ENCODE measurements around the gene ACOXL. TPM values are rescaled to one million over a fixed set of nuclear protein-coding genes. Genes with fewer than 3 reads are reported as not detected.
A peak's percentile ranks its signal among the peaks of the same experiment; 100 is the strongest.

The ACOXL gene
- total RNA-seq, 2 donors from 2014 or later = 11.7 to 12.3 TPM

DNA sequence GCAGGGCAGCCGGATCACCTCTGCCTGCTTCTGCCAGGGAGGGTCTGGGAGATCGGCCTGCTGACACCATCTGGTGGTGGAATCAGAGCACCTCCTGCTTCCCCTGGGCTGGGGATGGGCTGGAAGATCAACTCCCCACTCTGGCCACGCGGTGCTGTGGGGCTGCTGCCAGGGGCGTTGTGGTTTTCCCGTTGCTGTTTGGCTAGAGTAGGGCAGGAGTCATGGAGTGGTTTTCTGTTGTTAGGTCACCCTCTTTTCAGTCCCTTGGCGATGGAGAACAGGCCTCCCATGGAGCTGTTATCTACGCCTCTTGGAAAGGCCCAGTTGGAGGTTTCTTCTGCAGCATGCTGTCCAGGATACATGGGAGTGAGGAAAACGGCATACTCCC, 403.5 kb downstream of the ACOXL start:
- H3K4me3 Mint-ChIP-seq = no peak overlapping the region
- no peaks in the 10 kb centered on the region for H3K9me3 Mint-ChIP-seq
- TF ChIP-seq CTCF (conservative IDR thresholded peaks at IDR 0.05) = peak; percentile 65
- Histone ChIP-seq H3K36me3 (ENCODE audit: control insufficient read depth, insufficient read depth, low read length) (peaks cover 21% of the 10 kb centered on the region), H3K9me3 (ENCODE audit: control insufficient read depth, low read length) (peaks cover 5% of the 10 kb centered on the region), H3K27ac (ENCODE audit: low read depth, low read length) (no peak overlapping the region), H3K9ac (ENCODE audit: extremely low read depth, low read length, poor library complexity, severe bottlenecking) (no peak overlapping the region), H3K4me3 (ENCODE audit: low read length) (no peak overlapping the region), H3K4me1 (ENCODE audit: control insufficient read depth, insufficient read depth, low read length) (no peaks in the 10 kb centered on the region), H3K27me3 (ENCODE audit: control insufficient read depth, insufficient read depth, low read length, poor library complexity, severe bottlenecking) (no peaks in the 10 kb centered on the region)
- DNase-seq = peak; percentile 79
- H3K27me3 Mint-ChIP-seq (ENCODE audit: insufficient read depth) = no peaks in the 10 kb centered on the region
- H3K36me3 Mint-ChIP-seq (ENCODE audit: low read depth) = peaks cover 36% of the 10 kb centered on the region
- peaks cover 17% of the 10 kb centered on the region for H3K4me1 Mint-ChIP-seq
- 83 to 85% methylated on average over 8 to 9 of the region's 9 CpGs for WGBS, 2 experiments (ENCODE audit: insufficient coverage in 1 of 2, insufficient read length in 1 of 2)
- no peak overlapping the region for H3K27ac Mint-ChIP-seq

DNA sequence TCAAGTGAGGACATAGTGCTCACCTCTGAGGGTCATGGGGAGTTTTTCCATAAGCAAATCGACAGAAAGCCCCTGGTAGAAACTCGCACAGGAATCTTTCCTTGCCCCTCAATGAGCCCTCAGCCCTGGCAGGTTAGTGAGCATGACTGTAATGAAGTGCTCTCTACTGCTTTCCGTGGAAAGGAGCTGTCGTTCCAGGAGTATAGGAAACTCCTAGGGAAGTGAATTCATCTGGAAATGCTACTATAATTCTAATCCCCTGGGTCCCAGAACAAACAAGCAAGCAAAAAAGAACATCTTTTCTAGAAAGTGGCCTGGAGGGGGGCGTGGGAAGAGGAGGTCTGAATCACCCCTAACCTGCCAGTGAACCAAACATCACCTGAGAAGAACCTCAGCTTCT, 406.5 kb downstream of the ACOXL start:
- 89 to 96% methylated on average over 4 to 5 of the region's 5 CpGs for WGBS, 2 experiments (ENCODE audit: insufficient coverage in 1 of 2, insufficient read length in 1 of 2)
- H3K27me3 ChIP-seq (ENCODE audit: control insufficient read depth, insufficient read depth, low read length, poor library complexity, severe bottlenecking) = no peaks in the 10 kb centered on the region
- peaks cover 6% of the 10 kb centered on the region for H3K9me3 ChIP-seq (ENCODE audit: control insufficient read depth, low read length)
- H3K4me1 ChIP-seq (ENCODE audit: control insufficient read depth, insufficient read depth, low read length) = no peaks in the 10 kb centered on the region
- no peak overlapping the region for H3K27ac Mint-ChIP-seq
- peaks cover 7% of the 10 kb centered on the region for H3K36me3 ChIP-seq (ENCODE audit: control insufficient read depth, insufficient read depth, low read length)
- no peak overlapping the region for H3K9ac ChIP-seq (ENCODE audit: extremely low read depth, low read length, poor library complexity, severe bottlenecking)
- H3K4me1 Mint-ChIP-seq = peaks cover 12% of the 10 kb centered on the region
- no peak overlapping the region for H3K4me3 ChIP-seq (ENCODE audit: low read length)
- DNase-seq = no peak
- no peak for TF ChIP-seq CTCF (conservative IDR thresholded peaks at IDR 0.05)
- H3K36me3 Mint-ChIP-seq (ENCODE audit: low read depth) = peaks cover 33% of the 10 kb centered on the region
- no peaks in the 10 kb centered on the region for H3K27me3 Mint-ChIP-seq (ENCODE audit: insufficient read depth)
- H3K4me3 Mint-ChIP-seq = no peak overlapping the region
- H3K9me3 Mint-ChIP-seq = no peaks in the 10 kb centered on the region
- no peak overlapping the region for H3K27ac ChIP-seq (ENCODE audit: low read depth, low read length)

DNA sequence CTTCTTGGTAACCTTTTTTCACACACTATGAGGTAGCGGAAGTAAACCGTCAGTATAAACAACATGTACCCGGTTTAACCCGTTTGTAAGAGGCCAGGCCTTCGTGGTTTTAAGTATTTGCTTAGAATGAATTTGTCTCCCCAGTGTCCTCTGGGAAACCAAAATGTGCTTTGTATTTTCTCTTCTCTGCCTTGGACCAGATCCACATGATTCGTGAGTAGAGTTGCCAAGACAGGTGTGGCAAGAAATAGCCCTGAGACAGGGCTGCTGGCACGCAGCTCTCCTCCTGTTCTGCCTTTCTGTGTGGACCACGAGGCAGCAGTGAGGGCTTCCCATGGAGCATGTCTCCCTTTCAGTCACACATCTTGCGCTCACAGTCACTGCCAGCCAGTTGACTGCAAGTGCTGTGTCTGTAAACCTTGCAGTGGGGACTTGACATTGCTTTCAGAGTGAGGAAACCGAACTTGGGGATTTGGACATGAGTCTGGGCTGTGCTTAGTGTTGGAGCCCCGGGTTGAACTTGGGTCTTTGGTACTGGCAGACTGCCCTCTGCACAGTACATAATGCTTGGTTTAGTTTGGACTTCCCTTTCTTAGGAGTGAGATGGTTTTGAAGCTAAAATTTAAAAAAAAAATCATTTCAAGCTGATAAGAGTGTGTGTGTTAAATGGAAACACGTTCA, 407.4 kb downstream of the ACOXL start:
- Histone ChIP-seq H3K27me3 (ENCODE audit: control insufficient read depth, insufficient read depth, low read length, poor library complexity, severe bottlenecking) (no peaks in the 10 kb centered on the region), H3K27ac (ENCODE audit: low read depth, low read length) (no peak overlapping the region), H3K4me1 (ENCODE audit: control insufficient read depth, insufficient read depth, low read length) (no peaks in the 10 kb centered on the region), H3K36me3 (ENCODE audit: control insufficient read depth, insufficient read depth, low read length) (peaks cover 13% of the 10 kb centered on the region), H3K9ac (ENCODE audit: extremely low read depth, low read length, poor library complexity, severe bottlenecking) (no peak overlapping the region), H3K4me3 (ENCODE audit: low read length) (no peak overlapping the region), H3K9me3 (ENCODE audit: control insufficient read depth, low read length) (peaks cover 6% of the 10 kb centered on the region)
- Mint-ChIP-seq H3K4me1 (peaks cover 12% of the 10 kb centered on the region), H3K9me3 (no peaks in the 10 kb centered on the region), H3K27ac (no peak overlapping the region), H3K36me3 (ENCODE audit: low read depth) (peaks cover 27% of the 10 kb centered on the region), H3K4me3 (no peak overlapping the region), H3K27me3 (ENCODE audit: insufficient read depth) (no peaks in the 10 kb centered on the region)
- no peak for TF ChIP-seq CTCF (conservative IDR thresholded peaks at IDR 0.05)
- WGBS, 2 experiments (ENCODE audit: insufficient coverage in 1 of 2, insufficient read length in 1 of 2) = 93 to 94% methylated on average over 7 to 12 of the region's 12 CpGs
- DNase-seq = no peak
